Neural progenitor cell (in vitro differentiated cells): ENCODE data around the gene ULK4. TPM values are rescaled to one million over a fixed set of nuclear protein-coding genes. Genes with fewer than 3 reads are reported as not detected.

Source experiments
- DNase-seq: peaks from one replicate; pipeline ENCODE4 v3.0.0-alpha.2; 2016; ENCODE audit warnings: low spot score
- H2AFZ ChIP-seq: fragments of 200-600 bp; sonication (generic); replicated peaks from 2 replicates; pipeline ENCODE4 v1.6.1; 2016; ENCODE audit warnings: antibody characterized with exemption
- H3F3A ChIP-seq: fragments of 200-600 bp; sonication (generic); 2 replicates; pipeline ENCODE4 v1.6.1; 2016; ENCODE audit warnings: antibody characterized with exemption, low read depth
- H3K27ac ChIP-seq: fragments of 200-600 bp; sonication (generic); 2 replicates; pipeline ENCODE4 v1.5.1; 2016; ENCODE audit warnings: mild to moderate bottlenecking
- H3K27me3 ChIP-seq: fragments of 200-600 bp; sonication (generic); 2 replicates; pipeline ENCODE4 v1.6.1; 2016; ENCODE audit warnings: mild to moderate bottlenecking, moderate library complexity
- H3K36me3 ChIP-seq: fragments of 200-600 bp; sonication (generic); 2 replicates; pipeline ENCODE4 v1.5.1; 2016
- H3K4me1 ChIP-seq: fragments of 200-600 bp; sonication (generic); 2 replicates; pipeline ENCODE4 v1.6.1; 2016; ENCODE audit warnings: mixed run types
- H3K4me2 ChIP-seq: fragments of 200-600 bp; sonication (generic); 2 replicates; pipeline ENCODE4 v1.6.1; 2016
- H3K4me3 ChIP-seq: fragments of 200-600 bp; sonication (generic); 2 replicates; pipeline ENCODE4 v1.5.1; 2016
- H3K79me2 ChIP-seq: fragments of 200-600 bp; sonication (generic); 2 replicates; pipeline ENCODE4 v1.6.1; 2016; ENCODE audit warnings: low read depth
- H3K9ac ChIP-seq: fragments of 200-600 bp; sonication (generic); 2 replicates; pipeline ENCODE4 v1.6.1; 2016
- H3K9me3 ChIP-seq: fragments of 200-600 bp; sonication (generic); 2 replicates; pipeline ENCODE4 v1.5.1; 2016; ENCODE audit warnings: low read depth
- H4K20me1 ChIP-seq: fragments of 200-600 bp; sonication (generic); 2 replicates; pipeline ENCODE4 v1.6.1; 2016; ENCODE audit warnings: low read depth
- H3K27ac Mint-ChIP-seq: 3 replicates; pipeline ENCODE4 v1.8.0; 2021; ENCODE audit warnings: mixed read lengths
- H3K27me3 Mint-ChIP-seq: 2 replicates; pipeline ENCODE4 v1.8.0; 2022; ENCODE audit warnings: low read depth, mild to moderate bottlenecking, inconsistent platforms, moderate library complexity, mixed read lengths; ENCODE audit not compliant: insufficient read depth
- H3K36me3 Mint-ChIP-seq: 3 replicates; pipeline ENCODE4 v1.8.0; 2021; ENCODE audit warnings: mixed read lengths
- H3K4me1 Mint-ChIP-seq: 3 replicates; pipeline ENCODE4 v1.8.0; 2021; ENCODE audit warnings: mixed read lengths
- H3K4me3 Mint-ChIP-seq: 3 replicates; pipeline ENCODE4 v1.8.0; 2021; ENCODE audit warnings: mild to moderate bottlenecking, moderate library complexity, mixed read lengths
- H3K9me3 Mint-ChIP-seq: 3 replicates; pipeline ENCODE4 v1.8.0; 2020; ENCODE audit warnings: mixed read lengths
- CTCF ChIP-seq: fragments of 200-600 bp; sonication (generic); IDR thresholded peaks from 2 replicates; pipeline ENCODE4 v1.5.1; 2017; ENCODE audit warnings: antibody characterized with exemption, mild to moderate bottlenecking
- EZH2 ChIP-seq: fragments of 200-600 bp; sonication (generic); IDR thresholded peaks from 2 replicates; pipeline ENCODE4 v1.6.1; 2017; ENCODE audit warnings: antibody characterized with exemption, mild to moderate bottlenecking, moderate library complexity
- EZH2phosphoT487 ChIP-seq: fragments of 200-600 bp; sonication (generic); IDR thresholded peaks from 2 replicates; pipeline ENCODE4 v1.6.1; 2017; ENCODE audit warnings: antibody characterized with exemption
- total RNA-seq: library from RNA; depleted of rRNA; stranded (reverse); fragments of >200 nt; gene quantifications from 2 replicates; pipeline ENCODE4 v1.2.3, GENCODE V29; 2015; ENCODE audit warnings: low replicate concordance

The ULK4 gene
- total RNA-seq, 1 donor from 2014 or later = 33.0 TPM

GRCh38 chr3:41578798-41579197, 383.1 kb downstream of the ULK4 start:
- Mint-ChIP-seq H3K27ac (no peak overlapping the region), H3K4me3 (no peak overlapping the region), H3K27me3 (peaks cover 2% of the 10 kb centered on the region), H3K36me3 (no peaks in the 10 kb centered on the region), H3K4me1 (peaks cover 3% of the 10 kb centered on the region), H3K9me3 (no peaks in the 10 kb centered on the region)
- H3K9ac ChIP-seq = no peak overlapping the region
- no peaks in the 10 kb centered on the region for H3K9me3 ChIP-seq
- H3K27me3 ChIP-seq = no peaks in the 10 kb centered on the region
- DNase-seq = no peak
- no peak overlapping the region for H3K27ac ChIP-seq
- no peak overlapping the region for H3K4me2 ChIP-seq
- no peaks in the 10 kb centered on the region for H3K36me3 ChIP-seq
- no peak overlapping the region for H2AFZ ChIP-seq
- no peak for TF ChIP-seq EZH2phosphoT487
- TF ChIP-seq CTCF = no peak
- TF ChIP-seq EZH2 = no peak
- H3K4me1 ChIP-seq = peaks cover 3% of the 10 kb centered on the region
- H3F3A ChIP-seq = no peaks in the 10 kb centered on the region
- H3K4me3 ChIP-seq = no peak overlapping the region
- H3K79me2 ChIP-seq = no peaks in the 10 kb centered on the region
- no peaks in the 10 kb centered on the region for H4K20me1 ChIP-seq

- Histone ChIP-seq H3K27me3 (no peaks in the 10 kb centered on the region), H3K4me3 (no peak overlapping the region), H3K36me3 (no peaks in the 10 kb centered on the region), H3K4me1 (peaks cover 6% of the 10 kb centered on the region), H3K27ac (no peak overlapping the region), H3K4me2 (no peak overlapping the region), H2AFZ (no peak overlapping the region), H3F3A (no peaks in the 10 kb centered on the region), H3K9ac (no peak overlapping the region), H3K9me3 (no peaks in the 10 kb centered on the region), H3K79me2 (no peaks in the 10 kb centered on the region), H4K20me1 (no peaks in the 10 kb centered on the region)
- H3K36me3 Mint-ChIP-seq = no peaks in the 10 kb centered on the region
- no peak for TF ChIP-seq CTCF
- no peak for TF ChIP-seq EZH2phosphoT487
- TF ChIP-seq EZH2 = no peak
- H3K27me3 Mint-ChIP-seq = peaks cover 2% of the 10 kb centered on the region
- DNase-seq = no peak
- peaks cover 2% of the 10 kb centered on the region for H3K4me1 Mint-ChIP-seq
- no peak overlapping the region for H3K27ac Mint-ChIP-seq
- no peaks in the 10 kb centered on the region for H3K9me3 Mint-ChIP-seq
- H3K4me3 Mint-ChIP-seq = no peak overlapping the region
Measured at GRCh38 chr3:41575724-41576123, 386.2 kb downstream of the ULK4 start.

GRCh38 chr3:41574900-41575299, 387.0 kb downstream of the ULK4 start:
- no peaks in the 10 kb centered on the region for H3K9me3 Mint-ChIP-seq
- Histone ChIP-seq H3K79me2 (no peaks in the 10 kb centered on the region), H2AFZ (no peak overlapping the region), H3K27ac (no peak overlapping the region), H3F3A (no peaks in the 10 kb centered on the region), H3K9me3 (no peaks in the 10 kb centered on the region), H3K4me2 (no peak overlapping the region), H3K4me3 (no peak overlapping the region), H3K36me3 (no peaks in the 10 kb centered on the region), H4K20me1 (no peaks in the 10 kb centered on the region), H3K27me3 (no peaks in the 10 kb centered on the region), H3K4me1 (peaks cover 8% of the 10 kb centered on the region), H3K9ac (no peak overlapping the region)
- no peak overlapping the region for H3K27ac Mint-ChIP-seq
- no peaks in the 10 kb centered on the region for H3K36me3 Mint-ChIP-seq
- peak; percentile 23 for DNase-seq
- H3K4me1 Mint-ChIP-seq = peaks cover 5% of the 10 kb centered on the region
- H3K4me3 Mint-ChIP-seq = no peak overlapping the region
- H3K27me3 Mint-ChIP-seq = peaks cover 2% of the 10 kb centered on the region
- TF ChIP-seq EZH2phosphoT487 (no peak), CTCF (peak; percentile 44)

GRCh38 chr3:41573591-41573990, 388.3 kb downstream of the ULK4 start:
- H3K9me3 Mint-ChIP-seq = no peaks in the 10 kb centered on the region

More at GRCh38 chr3:41573591-41573990, 388.3 kb downstream of the ULK4 start:
- H3K79me2 ChIP-seq = no peaks in the 10 kb centered on the region
- H3K4me3 ChIP-seq = no peak overlapping the region
- no peak overlapping the region for H3K4me2 ChIP-seq
- no peak overlapping the region for H2AFZ ChIP-seq
- no peaks in the 10 kb centered on the region for H3K36me3 Mint-ChIP-seq
- H3K27ac ChIP-seq = no peak overlapping the region
- no peak overlapping the region for H3K27ac Mint-ChIP-seq
- H3K4me1 ChIP-seq = peaks cover 8% of the 10 kb centered on the region
- TF ChIP-seq EZH2phosphoT487 (no peak), EZH2 (no peak), CTCF (no peak)
- H3K4me1 Mint-ChIP-seq = peaks cover 5% of the 10 kb centered on the region
- no peak overlapping the region for H3K4me3 Mint-ChIP-seq
- H3K36me3 ChIP-seq = no peaks in the 10 kb centered on the region
- H3K9ac ChIP-seq = no peak overlapping the region
- H4K20me1 ChIP-seq = no peaks in the 10 kb centered on the region
- no peak for DNase-seq
- H3K9me3 ChIP-seq = no peaks in the 10 kb centered on the region
- peaks cover 2% of the 10 kb centered on the region for H3K27me3 Mint-ChIP-seq
- H3F3A ChIP-seq = no peaks in the 10 kb centered on the region
- H3K27me3 ChIP-seq = no peaks in the 10 kb centered on the region
